A549 treated with AZD2906 at 1 μM for 4 hours (cell line): Measurements from ENCODE around the gene PRDM12. TPM values are rescaled to one million over a fixed set of nuclear protein-coding genes. Genes with fewer than 3 reads are reported as not detected.

Source experiments
- total RNA-seq: library from RNA; stranded (reverse); fragments of 200-300 nt; extraction: Qiagen RNA extraction; gene quantifications from 5 replicates; pipeline ENCODE4 v1.2.3, GENCODE V29; 2022

Gene PRDM12
- 0.19 to 0.33 TPM (median 0.32 TPM) in 5 replicates for total RNA-seq

GRCh38 chr9:130664251-130665028 is at the start of gene PRDM12:
Gene PRDM12 (plus strand): TSS chr9:130664594. CDS start chr9:130664654, 60 bp downstream.

GRCh38 chr9:130693426-130694191 is 29.2 kb downstream of the PRDM12 start, which contains the start of gene EXOSC2:
Gene EXOSC2 (plus strand): TSS chr9:130693780. CDS start chr9:130693792, 12 bp downstream.

Other genes with a start within 250 kb of the PRDM12 start
- 19.0 to 23.4 TPM (median 21.5 TPM) in 5 replicates for gene ASS1, start 219.6 kb upstream of the PRDM12 start, total RNA-seq
- 46.5 to 55.2 TPM (median 49.5 TPM) in 5 replicates for gene FUBP3, start 85.0 kb upstream of the PRDM12 start, total RNA-seq
- 42.6 to 72.9 TPM (median 48.7 TPM) in 5 replicates for gene EXOSC2, start 29.2 kb downstream of the PRDM12 start, total RNA-seq
- 43.7 to 52.2 TPM (median 49.4 TPM) in 5 replicates for gene ABL1, start 170.7 kb downstream of the PRDM12 start, total RNA-seq
- gene QRFP, start 232.2 kb downstream of the PRDM12 start, total RNA-seq, result not detected in 5 replicates